Mesothelial cell of epicardium (in vitro differentiated cells): ENCODE data around the gene MRPL41. TPM values are rescaled to one million over a fixed set of nuclear protein-coding genes. Genes with fewer than 3 reads are reported as not detected.

Experiments used
- DNase-seq, 2 experiments: peaks; one replicate each; pipeline ENCODE4 v3.0.0; 2021; ENCODE audit warnings: low spot score in 2 of 2; ENCODE audit not compliant: unreplicated experiment in 2 of 2
- H3K27ac Mint-ChIP-seq: 2 replicates; pipeline ENCODE4 v1.8.0; 2021; ENCODE audit warnings: mixed read lengths
- H3K27me3 Mint-ChIP-seq: 2 replicates; pipeline ENCODE4 v1.8.0; 2021; ENCODE audit warnings: low read depth, mixed read lengths
- H3K36me3 Mint-ChIP-seq: 2 replicates; pipeline ENCODE4 v1.8.0; 2021; ENCODE audit warnings: mixed read lengths
- H3K4me1 Mint-ChIP-seq: 2 replicates; pipeline ENCODE4 v1.8.0; 2021; ENCODE audit warnings: mixed read lengths
- H3K4me3 Mint-ChIP-seq: 2 replicates; pipeline ENCODE4 v1.8.0; 2021; ENCODE audit warnings: mild to moderate bottlenecking, moderate library complexity, mixed read lengths
- H3K9me3 Mint-ChIP-seq: 2 replicates; pipeline ENCODE4 v1.8.0; 2021; ENCODE audit warnings: mixed read lengths
- total RNA-seq: library from RNA; stranded (reverse); gene quantifications from 3 replicates; pipeline ENCODE4 v1.2.1, GENCODE V29; 2021
- TF ChIP-seq, protein P1 (sequence below): fragments of 200-600 bp; sonication (generic); IDR thresholded peaks from one replicate; pipeline ENCODE4 v1.5.0; 2021; ENCODE audit warnings: antibody characterized with exemption; ENCODE audit not compliant: unreplicated experiment

MRPL41 gene
- total RNA-seq, 1 donor from 2014 or later = 26.6 TPM

DNA sequence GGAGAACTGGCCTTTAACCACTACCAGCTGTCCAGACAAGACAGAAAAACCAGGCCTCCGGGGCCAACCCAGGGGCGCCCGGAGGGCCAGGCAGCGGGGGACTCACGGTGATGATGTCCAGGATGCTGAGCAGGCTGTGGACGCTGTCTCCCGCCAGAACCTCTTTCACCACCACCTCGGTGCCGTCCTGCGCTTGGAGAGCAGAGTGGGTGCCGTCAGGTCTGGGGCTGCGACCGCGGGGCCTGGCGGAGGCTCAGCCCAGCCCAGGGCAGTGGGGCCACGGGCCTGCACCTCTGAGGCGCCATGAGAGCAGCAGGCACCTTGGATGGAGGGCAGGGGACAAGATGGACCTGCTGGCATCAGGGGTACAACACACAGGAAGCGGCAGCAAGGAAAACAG is 11.1 kb upstream of the MRPL41 start:
- Mint-ChIP-seq H3K4me3 (no peak overlapping the region), H3K27me3 (no peaks in the 10 kb centered on the region), H3K27ac (no peak overlapping the region), H3K9me3 (peaks cover 5% of the 10 kb centered on the region), H3K4me1 (no peaks in the 10 kb centered on the region), H3K36me3 (peaks cover 7% of the 10 kb centered on the region)
- DNase-seq = no peak
- TF ChIP-seq, protein P1, sequence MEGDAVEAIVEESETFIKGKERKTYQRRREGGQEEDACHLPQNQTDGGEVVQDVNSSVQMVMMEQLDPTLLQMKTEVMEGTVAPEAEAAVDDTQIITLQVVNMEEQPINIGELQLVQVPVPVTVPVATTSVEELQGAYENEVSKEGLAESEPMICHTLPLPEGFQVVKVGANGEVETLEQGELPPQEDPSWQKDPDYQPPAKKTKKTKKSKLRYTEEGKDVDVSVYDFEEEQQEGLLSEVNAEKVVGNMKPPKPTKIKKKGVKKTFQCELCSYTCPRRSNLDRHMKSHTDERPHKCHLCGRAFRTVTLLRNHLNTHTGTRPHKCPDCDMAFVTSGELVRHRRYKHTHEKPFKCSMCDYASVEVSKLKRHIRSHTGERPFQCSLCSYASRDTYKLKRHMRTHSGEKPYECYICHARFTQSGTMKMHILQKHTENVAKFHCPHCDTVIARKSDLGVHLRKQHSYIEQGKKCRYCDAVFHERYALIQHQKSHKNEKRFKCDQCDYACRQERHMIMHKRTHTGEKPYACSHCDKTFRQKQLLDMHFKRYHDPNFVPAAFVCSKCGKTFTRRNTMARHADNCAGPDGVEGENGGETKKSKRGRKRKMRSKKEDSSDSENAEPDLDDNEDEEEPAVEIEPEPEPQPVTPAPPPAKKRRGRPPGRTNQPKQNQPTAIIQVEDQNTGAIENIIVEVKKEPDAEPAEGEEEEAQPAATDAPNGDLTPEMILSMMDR = no peak

DNA sequence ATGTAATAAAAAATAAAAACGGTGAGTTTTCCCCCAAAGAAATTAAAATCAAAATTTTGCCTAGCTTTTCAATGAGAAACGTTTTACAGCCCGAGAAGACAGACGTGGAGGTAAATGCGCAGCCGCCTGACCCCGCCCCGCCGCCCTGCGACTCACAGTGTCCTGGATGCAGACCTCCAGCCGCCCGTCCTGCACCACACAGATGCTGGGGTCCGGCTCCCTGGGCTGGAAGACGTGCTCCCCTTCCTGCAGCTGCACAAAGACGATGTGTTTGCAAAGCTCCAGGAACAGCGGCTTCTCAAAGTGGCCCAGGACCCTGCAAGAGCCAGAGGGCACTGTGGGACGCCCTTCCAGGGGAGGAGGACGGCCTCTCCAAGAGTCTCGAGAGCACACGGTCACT is 9.2 kb upstream of the MRPL41 start:
- TF ChIP-seq, protein P1 = no peak
- H3K27ac Mint-ChIP-seq = no peak overlapping the region

DNA sequence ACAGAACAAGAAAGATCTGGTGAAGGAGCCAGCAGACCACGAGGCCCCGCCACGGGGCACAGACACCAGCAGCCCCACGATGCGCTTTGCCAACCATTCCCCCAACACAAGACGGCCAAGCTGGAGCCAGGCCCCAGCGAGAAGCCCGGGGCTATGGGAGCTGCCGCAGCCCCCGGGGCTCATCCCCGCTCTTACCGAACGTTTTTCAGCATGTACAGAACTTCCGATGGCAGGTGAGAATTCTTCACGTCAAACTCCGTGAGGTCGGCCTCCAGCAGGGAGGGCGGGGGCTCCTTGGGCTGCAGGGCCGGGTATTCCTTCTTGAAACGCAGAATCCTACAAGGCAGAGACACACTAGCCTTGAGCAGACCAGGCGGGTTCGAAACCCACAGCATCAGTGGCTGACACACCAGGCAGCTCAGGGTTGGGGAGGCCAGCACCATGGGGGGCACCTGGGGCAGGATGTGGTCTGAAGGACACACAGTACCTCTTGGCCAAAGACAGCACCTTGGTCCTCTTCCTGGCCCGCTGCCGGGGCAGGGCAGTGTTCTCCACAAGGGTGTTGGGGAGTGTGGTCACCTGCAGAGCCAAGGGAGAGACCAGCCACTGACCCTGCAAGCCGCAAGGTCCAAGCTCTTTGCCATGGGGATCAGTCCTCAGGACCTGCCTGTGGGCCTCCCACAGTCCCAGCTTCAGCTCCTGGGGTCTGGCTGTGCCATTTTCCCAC is 8.3 kb upstream of the MRPL41 start:
- Mint-ChIP-seq H3K9me3 (peaks cover 4% of the 10 kb centered on the region), H3K4me3 (no peak overlapping the region), H3K36me3 (peaks cover 1% of the 10 kb centered on the region), H3K27ac (no peak overlapping the region), H3K27me3 (no peaks in the 10 kb centered on the region), H3K4me1 (no peaks in the 10 kb centered on the region)
- TF ChIP-seq, protein P1 = no peak
- DNase-seq = no peak

More for the DNA sequence above, 9.2 kb upstream of the MRPL41 start:
- Mint-ChIP-seq H3K9me3 (peaks cover 4% of the 10 kb centered on the region), H3K36me3 (peaks cover 4% of the 10 kb centered on the region), H3K4me3 (no peak overlapping the region), H3K4me1 (no peaks in the 10 kb centered on the region), H3K27me3 (no peaks in the 10 kb centered on the region)
- DNase-seq = no peak

DNA sequence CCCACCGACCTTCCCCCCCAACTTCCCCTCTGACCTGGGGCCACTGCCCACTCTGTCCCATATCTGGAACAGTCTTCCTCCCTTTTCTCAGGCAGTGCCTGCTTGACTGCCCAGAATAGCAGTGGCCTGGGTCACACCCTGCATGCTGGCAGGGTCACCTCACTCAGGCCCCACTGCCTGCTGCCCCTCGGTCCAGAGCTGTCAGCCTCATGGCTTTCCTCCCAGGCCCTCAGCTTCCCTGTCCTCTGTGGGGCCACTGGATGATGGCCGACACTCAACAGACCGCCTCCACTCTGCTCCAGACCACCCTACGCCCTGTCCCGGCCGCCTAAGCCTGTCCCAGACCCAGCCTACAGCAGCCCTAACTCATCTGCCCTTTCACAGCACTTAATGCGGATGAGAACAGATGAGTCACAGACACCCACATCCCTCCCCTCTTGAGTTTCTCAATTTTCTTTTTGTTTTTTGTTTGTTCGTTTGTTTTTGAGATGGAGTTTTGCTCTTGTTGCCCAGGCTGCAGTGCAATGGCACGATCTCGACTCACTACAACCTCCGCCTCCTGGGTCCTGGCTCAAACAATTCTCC is 7.4 kb upstream of the MRPL41 start:
- TF ChIP-seq, protein P1 = no peak
- no peaks in the 10 kb centered on the region for H3K4me1 Mint-ChIP-seq
- no peaks in the 10 kb centered on the region for H3K27me3 Mint-ChIP-seq
- H3K27ac Mint-ChIP-seq = no peak overlapping the region
- H3K9me3 Mint-ChIP-seq = peaks cover 4% of the 10 kb centered on the region
- peaks cover 1% of the 10 kb centered on the region for H3K36me3 Mint-ChIP-seq
- H3K4me3 Mint-ChIP-seq = no peak overlapping the region
- no peak for DNase-seq

DNA sequence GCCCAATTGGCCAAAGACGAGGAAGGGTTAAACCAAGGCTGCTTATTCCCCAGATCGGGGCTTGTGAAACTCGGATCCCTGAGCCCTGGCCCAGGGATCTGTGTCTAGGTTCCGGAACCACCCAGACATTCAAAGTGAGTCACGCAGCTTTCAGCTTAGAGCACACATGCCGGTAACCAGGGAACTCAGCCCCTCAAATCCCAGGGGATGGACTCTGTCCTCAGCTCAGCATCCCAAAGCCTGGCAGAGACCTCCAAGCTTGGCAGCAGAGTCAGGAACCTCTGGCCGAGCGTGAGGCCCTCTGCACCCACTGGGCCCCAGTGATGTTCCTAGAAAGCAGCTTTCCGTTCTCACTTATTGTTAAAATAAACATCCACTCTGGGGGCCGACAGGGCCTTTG is 6.6 kb upstream of the MRPL41 start:
- no peak overlapping the region for H3K4me3 Mint-ChIP-seq
- TF ChIP-seq, protein P1 = no peak

More for the DNA sequence above, 6.6 kb upstream of the MRPL41 start:
- Mint-ChIP-seq H3K36me3 (peaks cover 1% of the 10 kb centered on the region), H3K27me3 (no peaks in the 10 kb centered on the region), H3K9me3 (peaks cover 4% of the 10 kb centered on the region), H3K4me1 (peaks cover 5% of the 10 kb centered on the region), H3K27ac (no peak overlapping the region)
- no peak for DNase-seq
